Activated naive CD4-positive, alpha-beta T cell treated with anti-CD3 and anti-CD28 coated beads, Interleukin-2, amount 50 U/mL, for 72 hours (primary cell): Measurements from ENCODE around the gene PTPRM. TPM values are rescaled to one million over a fixed set of nuclear protein-coding genes. Genes with fewer than 3 reads are reported as not detected.
"Not testable (repeated sequence)": the region's sequence is repeated elsewhere in the genome, so short reads cannot be mapped to it uniquely, and the experiment has no call there.

Experiments used
- ATAC-seq, 2 donors: fragments of 150-1000 bp; cut with Tn5 transposase; 2 replicates each; pipeline ENCODE4 v1.10.0; 2021; ENCODE audit warnings: mild to moderate bottlenecking in 2 of 2, moderate library complexity in 2 of 2
- DNase-seq, 2 donors: peaks; one replicate each; pipeline ENCODE4 v3.0.0; 2021 to 2022; ENCODE audit warnings: low spot score in 2 of 2
- H3K27ac Mint-ChIP-seq, 2 donors: one replicate each; pipeline ENCODE4 v1.8.0; 2022; ENCODE audit warnings: mild to moderate bottlenecking in 2 of 2, mixed read lengths in 2 of 2
- H3K36me3 Mint-ChIP-seq, 2 donors: one replicate each; pipeline ENCODE4 v1.8.0; 2022; ENCODE audit warnings: mixed read lengths in 2 of 2
- H3K9me3 Mint-ChIP-seq, 2 donors: one replicate each; pipeline ENCODE4 v1.8.0; 2022; ENCODE audit warnings: mixed read lengths in 2 of 2
- total RNA-seq, 2 donors: library from RNA; stranded (reverse); gene quantifications; one replicate each; pipeline ENCODE4 v1.2.3, GENCODE V29; 2022

Gene PTPRM
- total RNA-seq, 2 donors from 2014 or later, result 1.7 to 2.8 TPM

DNA sequence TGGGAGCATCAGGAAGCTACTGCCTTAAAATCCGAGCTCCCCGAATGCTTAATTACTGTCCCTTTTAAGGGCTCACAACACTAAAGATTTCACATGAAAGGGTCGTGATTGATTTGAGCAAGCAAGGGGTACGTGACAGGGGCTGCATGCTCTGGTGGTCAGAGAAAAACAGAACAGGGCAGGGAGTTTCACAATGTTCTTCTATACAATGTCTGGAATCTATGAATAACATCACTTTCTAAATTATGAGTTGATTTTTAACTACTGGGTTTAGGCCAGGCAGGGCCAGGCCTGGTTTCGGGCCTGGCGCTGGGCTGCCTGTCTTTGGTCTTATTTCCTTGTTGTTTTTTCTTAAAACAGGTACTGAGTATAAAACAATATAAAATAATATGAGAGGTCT is 169.4 kb downstream of the PTPRM start:
- H3K36me3 Mint-ChIP-seq, ATAC-seq, H3K9me3 Mint-ChIP-seq, H3K27ac Mint-ChIP-seq, DNase-seq: not testable (repeated sequence)

DNA sequence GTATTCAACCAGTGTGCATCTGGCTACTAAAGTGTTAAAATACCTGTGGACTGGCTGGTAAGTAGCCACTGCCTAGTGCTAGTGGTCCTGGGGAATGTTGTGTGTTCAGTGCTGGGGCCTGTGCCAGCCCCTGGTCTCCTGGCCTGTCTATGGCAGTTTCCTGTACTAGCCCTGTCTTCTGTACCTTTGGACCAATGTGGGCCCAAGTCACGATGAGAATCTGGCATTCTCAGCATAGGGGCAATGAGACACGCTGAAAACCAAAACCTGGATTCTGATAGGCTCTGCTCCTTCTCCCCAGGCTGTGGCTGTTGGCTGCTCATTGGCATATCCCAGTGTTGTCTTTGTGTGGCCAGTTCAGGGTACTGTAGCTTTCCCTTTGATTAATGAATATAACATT is 170.4 kb downstream of the PTPRM start:
- no peak overlapping the region for H3K27ac Mint-ChIP-seq
- DNase-seq (no peak), ATAC-seq (no peak)
- peaks cover 0 to 4% of the 10 kb centered on the region in 2 donors for H3K36me3 Mint-ChIP-seq
- peaks cover 0 to 8% of the 10 kb centered on the region in 2 donors for H3K9me3 Mint-ChIP-seq

DNA sequence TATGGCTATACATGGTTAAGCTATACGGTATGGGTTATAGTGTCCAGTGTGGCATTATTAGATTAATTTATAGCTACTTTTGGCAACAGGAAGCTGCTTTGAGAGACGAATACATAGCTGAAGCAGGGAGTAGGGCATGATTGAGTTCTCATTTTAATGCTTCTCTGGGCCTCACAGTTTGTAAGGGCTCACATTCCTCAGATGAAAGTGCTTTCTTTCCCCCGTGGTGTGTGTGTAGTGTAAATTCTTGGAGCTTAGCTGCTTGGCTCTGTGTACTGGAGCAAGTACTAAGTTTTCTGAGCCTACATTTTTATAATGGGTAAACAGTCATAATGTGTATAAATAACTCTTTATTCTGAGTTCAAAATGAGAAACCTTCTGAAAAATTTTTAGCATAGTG is 173.7 kb downstream of the PTPRM start:
- peaks cover 0 to 12% of the 10 kb centered on the region in 2 donors for H3K36me3 Mint-ChIP-seq
- peaks cover 13% of the 10 kb centered on the region in 2 donors for H3K9me3 Mint-ChIP-seq
- DNase-seq (no peak), ATAC-seq (no peak)
- no peak overlapping the region for H3K27ac Mint-ChIP-seq

DNA sequence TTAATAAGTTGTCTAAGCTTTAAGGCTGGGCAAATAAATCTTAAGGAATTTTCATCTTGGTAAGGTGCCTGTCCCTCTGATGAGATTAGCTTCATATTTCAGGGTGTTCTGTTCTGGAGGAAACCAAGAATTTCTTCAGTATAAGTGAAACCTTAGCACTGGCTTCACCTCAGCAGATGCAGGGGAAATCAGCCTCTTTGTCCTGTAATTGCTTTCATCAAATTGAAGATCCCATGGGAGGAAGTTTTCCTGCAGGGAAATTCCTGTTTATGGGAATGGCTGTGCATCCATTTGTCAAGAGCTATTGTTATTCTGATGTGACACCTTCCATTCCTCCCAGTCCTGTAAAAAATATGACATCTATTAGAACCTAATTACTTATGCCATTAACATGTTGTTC is 174.5 kb downstream of the PTPRM start:
- peaks cover 16 to 17% of the 10 kb centered on the region in 2 donors for H3K9me3 Mint-ChIP-seq
- ATAC-seq, result no peak

DNA sequence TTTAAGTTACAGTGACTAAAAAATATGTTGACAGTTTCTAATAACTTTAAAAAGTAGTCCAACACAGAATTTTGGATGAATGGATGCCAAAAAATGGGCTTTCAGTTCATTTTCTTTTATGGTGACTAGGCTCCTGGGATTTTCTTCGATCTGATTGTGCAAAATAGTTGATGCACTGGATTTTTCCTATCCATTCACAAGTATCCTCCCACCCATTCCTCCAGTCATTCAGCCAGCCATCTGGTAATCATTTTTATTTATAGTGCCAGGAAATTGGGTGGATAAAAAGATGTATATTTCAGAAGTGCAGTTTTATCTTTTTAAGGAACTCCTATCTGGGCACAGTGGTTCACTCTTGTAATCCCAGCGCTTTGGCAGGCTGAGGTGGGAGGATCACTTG is 175.1 kb downstream of the PTPRM start:
- H3K36me3 Mint-ChIP-seq, result peaks cover 0 to 18% of the 10 kb centered on the region in 2 donors
- DNase-seq (no peak), ATAC-seq (no peak)
- peaks cover 21 to 22% of the 10 kb centered on the region in 2 donors for H3K9me3 Mint-ChIP-seq
- H3K27ac Mint-ChIP-seq, result no peak overlapping the region

More for the DNA sequence above, 174.5 kb downstream of the PTPRM start:
- no peak for DNase-seq
- peaks cover 0 to 13% of the 10 kb centered on the region in 2 donors for H3K36me3 Mint-ChIP-seq
- no peak overlapping the region for H3K27ac Mint-ChIP-seq

DNA sequence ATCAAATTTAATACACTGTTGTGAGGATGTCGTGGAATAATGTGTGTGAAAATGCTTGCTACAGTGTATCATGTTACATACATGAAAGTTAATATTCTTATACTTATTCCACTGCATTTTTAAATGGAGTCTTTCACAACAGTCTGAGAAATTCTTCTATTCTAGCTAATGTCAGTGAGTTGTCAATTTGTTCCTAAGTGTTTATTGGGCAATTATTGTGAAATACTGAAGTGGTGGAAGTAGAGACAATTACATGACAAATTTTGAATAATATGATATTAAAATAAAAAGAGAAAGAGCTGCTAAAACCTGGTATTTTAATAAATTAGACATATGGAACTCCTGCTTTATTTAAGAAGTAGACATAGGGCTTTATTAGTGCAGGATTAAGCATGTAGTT is 176.1 kb downstream of the PTPRM start:
- DNase-seq, result no peak
- peaks cover 0 to 14% of the 10 kb centered on the region in 2 donors for H3K36me3 Mint-ChIP-seq
- no peak overlapping the region for H3K27ac Mint-ChIP-seq
- no peak for ATAC-seq
- H3K9me3 Mint-ChIP-seq, result peaks cover 18 to 21% of the 10 kb centered on the region in 2 donors

DNA sequence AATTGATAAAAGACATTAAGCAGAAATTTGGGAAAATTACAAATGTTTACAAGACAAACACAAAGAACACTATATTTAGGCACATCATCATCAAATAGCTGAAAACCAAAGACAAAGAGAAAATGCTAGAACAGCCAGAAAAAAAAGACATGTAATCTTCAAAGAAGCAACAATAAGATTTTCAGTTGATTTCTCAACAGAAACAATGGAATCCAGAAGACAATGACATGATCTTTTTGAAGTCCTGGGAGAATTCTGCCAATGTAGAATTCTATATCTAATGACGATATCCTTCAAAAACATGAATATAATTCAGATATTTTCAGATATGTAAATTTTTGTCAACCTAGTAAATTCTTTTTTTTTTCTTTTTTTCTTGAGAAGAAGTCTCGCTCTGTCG is 179.0 kb downstream of the PTPRM start:
- no peak for ATAC-seq
- Mint-ChIP-seq H3K9me3 (peaks cover 19 to 22% of the 10 kb centered on the region in 2 donors), H3K27ac (no peak overlapping the region), H3K36me3 (peaks cover 0 to 14% of the 10 kb centered on the region in 2 donors)
- no peak for DNase-seq

DNA sequence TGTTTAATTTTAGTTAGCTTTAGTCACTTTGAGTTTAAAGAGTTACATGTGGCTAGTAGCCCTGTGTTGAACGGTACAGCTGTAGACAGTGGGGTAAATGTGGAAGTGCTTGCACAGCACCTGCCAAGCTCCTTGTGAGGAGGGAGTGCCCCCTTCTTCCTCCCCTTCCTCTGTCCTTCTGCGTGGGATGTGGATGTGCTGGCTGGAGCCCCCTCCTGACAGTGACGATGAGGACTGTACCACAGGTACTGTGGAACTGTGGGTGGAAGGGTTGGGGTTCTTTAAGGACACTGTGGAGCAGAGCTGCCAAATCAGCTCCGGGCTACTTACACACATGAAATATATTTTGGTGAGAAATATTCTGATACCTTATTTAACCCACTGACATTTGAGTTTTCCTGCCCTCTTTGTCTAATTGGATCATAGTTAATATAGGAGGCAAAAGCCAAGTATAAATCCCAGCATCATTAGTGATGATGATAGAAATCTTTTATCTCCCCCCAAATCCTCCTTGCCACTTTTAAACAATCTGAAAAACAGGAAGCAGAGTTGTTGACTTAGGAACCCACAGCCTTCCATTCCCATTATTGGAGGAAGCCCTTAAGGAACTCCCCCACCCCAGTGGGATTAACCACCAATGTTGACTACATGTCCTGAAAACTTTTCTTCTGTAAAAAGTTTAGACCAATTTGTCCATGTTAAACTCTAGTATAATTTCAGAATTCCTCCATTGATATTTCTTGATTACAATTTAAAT is 181.3 kb downstream of the PTPRM start:
- peaks cover 22 to 26% of the 10 kb centered on the region in 2 donors for H3K9me3 Mint-ChIP-seq
- no peak overlapping the region for H3K27ac Mint-ChIP-seq
- DNase-seq (no peak), ATAC-seq (no peak)
- peaks cover 0 to 14% of the 10 kb centered on the region in 2 donors for H3K36me3 Mint-ChIP-seq

DNA sequence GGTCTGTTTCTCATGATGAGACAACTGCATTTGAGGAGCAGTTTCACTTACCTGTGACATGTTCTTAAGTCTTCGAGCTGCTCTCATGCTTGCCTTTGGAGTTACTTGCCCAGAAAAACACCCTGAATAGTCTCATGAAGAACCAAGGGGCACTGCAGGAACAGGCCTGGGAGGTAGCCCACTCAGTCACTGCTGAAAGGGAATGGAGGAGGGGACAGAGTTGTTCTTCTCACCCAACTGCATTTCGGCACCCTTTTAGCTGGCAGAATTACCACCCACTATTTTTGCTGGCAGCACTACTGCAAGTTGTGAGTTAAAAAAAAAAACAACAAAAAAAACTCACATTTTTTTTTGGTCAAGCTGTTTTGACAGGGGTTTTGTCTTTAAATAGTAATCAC is 181.9 kb downstream of the PTPRM start:
- ATAC-seq, result no peak
- H3K9me3 Mint-ChIP-seq, result peaks cover 21 to 26% of the 10 kb centered on the region in 2 donors
- no peak overlapping the region for H3K27ac Mint-ChIP-seq

DNA sequence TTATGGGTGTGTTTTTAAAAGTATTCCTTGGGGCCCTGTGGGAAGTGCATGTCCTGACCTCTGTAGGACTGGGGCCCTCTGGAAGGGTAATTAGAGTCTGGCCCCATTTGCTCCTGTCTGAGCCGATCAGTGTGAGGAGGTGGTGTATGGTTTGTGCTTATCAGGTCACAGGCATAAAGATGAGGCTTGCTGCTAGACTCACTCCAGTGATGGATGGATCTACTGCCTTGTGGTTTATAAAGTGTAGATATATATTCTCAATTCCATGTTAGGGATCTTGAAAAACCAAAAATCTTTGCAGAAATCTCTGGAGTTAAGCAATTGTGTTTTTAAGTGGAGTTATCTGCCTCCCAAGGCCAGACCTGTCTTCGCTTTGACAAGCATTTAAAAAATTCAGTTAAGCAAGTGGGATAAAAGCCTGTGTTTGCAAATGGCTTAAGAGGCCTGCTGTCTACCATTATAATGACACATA is 182.4 kb downstream of the PTPRM start:
- H3K36me3 Mint-ChIP-seq, result peaks cover 0 to 22% of the 10 kb centered on the region in 2 donors
- H3K9me3 Mint-ChIP-seq, result peaks cover 19 to 26% of the 10 kb centered on the region in 2 donors
- no peak overlapping the region for H3K27ac Mint-ChIP-seq
- ATAC-seq, result no peak
- DNase-seq, result no peak

More for the DNA sequence above, 181.9 kb downstream of the PTPRM start:
- DNase-seq, result no peak
- peaks cover 0 to 17% of the 10 kb centered on the region in 2 donors for H3K36me3 Mint-ChIP-seq

DNA sequence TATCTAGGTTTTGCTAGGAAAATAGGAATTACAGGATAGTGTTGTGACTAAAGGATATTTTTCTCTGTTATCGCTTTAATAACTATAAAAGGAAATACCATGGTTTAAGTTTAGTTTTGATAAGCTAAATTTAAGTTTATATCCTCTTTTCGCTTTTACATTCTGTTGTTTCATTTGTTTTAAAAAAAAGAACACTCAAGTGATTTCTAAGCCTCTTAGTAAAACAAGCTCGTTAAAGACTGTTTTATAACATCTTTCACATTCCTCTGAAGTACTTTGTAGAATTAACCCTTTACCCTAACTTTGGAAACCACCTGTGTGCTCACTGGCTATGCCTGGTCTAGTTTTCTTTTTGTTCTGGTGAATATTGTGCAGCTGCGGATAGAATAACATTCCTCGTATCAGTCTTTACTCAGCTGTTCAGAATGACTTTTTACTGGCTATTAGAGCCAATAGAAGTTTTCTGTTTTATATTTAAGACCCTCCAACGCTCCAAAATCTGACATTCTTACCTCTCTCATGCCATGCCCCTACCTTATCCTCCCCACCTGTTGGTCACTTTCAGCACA is 183.1 kb downstream of the PTPRM start:
- ATAC-seq (no peak), DNase-seq (no peak)
- peaks cover 25 to 26% of the 10 kb centered on the region in 2 donors for H3K9me3 Mint-ChIP-seq

DNA sequence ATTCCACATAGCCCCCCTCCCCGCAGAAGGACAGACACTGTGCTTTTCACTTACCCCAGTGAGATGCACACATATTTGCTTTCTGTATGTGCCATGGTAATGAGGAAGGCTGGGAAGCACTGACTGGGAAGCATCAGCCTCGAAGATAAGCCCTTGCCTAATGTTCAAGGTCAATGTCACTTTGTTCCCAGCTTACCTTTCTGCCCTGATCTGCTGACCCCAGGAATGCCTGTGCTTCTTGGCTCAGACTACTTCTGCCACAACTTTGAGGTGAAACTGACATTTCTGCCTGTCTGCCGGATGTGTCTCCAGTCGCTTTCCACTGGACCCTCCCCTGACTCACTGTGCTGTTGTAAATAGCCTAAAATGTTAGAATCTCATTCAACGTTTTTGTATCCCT is 183.8 kb downstream of the PTPRM start:
- Mint-ChIP-seq H3K36me3 (peaks cover 0 to 18% of the 10 kb centered on the region in 2 donors), H3K9me3 (peaks cover 20 to 21% of the 10 kb centered on the region in 2 donors), H3K27ac (no peak overlapping the region)
- DNase-seq (no peak), ATAC-seq (no peak)

More for the DNA sequence above, 183.1 kb downstream of the PTPRM start:
- no peak overlapping the region for H3K27ac Mint-ChIP-seq
- peaks cover 0 to 25% of the 10 kb centered on the region in 2 donors for H3K36me3 Mint-ChIP-seq

DNA sequence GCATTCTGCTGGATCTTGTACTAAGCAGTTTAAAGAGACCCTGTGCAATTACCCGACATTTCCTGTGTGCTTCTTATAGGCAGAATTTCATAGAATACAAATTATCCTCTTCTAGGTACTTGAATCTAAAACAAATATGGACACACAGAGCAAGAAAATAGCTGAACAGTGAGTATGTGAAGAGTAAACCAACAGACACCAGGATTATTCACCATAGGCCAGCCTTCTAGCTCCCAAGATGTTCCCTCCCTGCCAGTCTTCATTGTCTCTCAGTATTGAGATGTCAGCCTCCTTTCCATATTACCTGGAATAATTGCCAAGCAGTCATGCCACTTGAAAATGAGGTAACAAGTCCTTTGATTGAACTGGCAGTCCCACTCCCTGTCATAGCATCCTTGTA is 187.1 kb downstream of the PTPRM start:
- peaks cover 0 to 12% of the 10 kb centered on the region in 2 donors for H3K36me3 Mint-ChIP-seq
- H3K27ac Mint-ChIP-seq, result no peak overlapping the region
- no peak for DNase-seq
- H3K9me3 Mint-ChIP-seq, result peaks cover 21 to 24% of the 10 kb centered on the region in 2 donors
- ATAC-seq, result no peak

DNA sequence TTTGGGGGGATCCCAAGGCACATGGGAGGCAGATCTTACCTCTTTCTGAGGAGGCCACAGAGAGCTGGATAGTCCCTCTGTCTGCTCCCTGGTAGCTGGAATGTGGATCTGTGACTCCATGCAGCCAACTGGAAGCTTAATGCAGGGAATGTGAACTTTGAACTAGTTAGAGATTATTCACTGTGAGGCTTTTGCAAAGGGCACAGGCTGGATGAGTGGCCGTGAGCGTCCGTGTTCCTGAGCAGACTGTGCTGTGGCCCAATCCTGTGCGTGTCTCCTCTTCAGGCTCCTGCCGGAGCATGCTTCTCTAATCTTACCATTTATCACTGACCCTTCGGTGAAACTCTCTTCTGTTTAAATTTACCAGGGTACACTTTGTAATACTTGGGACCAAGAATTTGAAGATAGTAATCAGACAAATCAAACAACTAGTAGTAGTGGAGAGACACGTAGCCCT is 187.6 kb downstream of the PTPRM start:
- peaks cover 21 to 24% of the 10 kb centered on the region in 2 donors for H3K9me3 Mint-ChIP-seq
- peaks cover 0 to 12% of the 10 kb centered on the region in 2 donors for H3K36me3 Mint-ChIP-seq

DNA sequence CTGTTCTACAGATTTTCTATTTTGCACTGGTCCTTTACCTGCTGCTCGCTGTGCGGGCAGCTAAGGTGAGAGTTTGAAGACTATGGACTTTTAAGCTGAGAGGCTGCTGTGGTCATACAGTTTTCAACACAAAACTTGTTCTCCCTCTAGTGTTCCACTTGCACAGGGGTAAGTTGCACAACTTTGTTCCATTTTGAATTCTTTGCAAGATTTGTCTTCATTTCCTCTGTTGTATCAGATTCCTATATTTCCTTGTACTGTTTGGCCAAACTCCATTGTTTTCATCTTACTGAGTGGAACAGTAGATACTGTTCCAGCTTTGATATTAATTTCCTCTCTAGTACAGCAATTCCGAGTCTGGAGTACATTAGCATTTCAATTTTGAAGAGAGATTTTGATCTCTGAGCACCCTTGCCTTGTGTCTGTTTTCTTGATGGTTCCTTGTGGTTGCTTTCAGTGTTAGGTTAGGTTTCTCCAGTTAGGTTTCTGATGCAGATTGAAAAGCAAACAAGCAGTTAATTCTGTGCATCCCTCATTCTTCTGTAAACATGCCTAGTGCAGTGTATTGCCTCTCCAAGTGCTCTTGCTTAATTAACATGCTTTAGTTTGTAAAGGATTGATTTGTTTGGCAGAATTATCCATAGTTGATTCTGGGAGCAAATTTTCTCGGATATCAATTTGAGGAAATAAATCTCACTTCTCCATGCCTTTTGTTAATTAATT is 188.8 kb downstream of the PTPRM start:
- peaks cover 21 to 24% of the 10 kb centered on the region in 2 donors for H3K9me3 Mint-ChIP-seq
- no peak for ATAC-seq
- H3K27ac Mint-ChIP-seq, result no peak overlapping the region
- no peak for DNase-seq
- H3K36me3 Mint-ChIP-seq, result peaks cover 0 to 12% of the 10 kb centered on the region in 2 donors

More for the DNA sequence above, 187.6 kb downstream of the PTPRM start:
- H3K27ac Mint-ChIP-seq, result no peak overlapping the region
- DNase-seq, result no peak
- no peak for ATAC-seq

DNA sequence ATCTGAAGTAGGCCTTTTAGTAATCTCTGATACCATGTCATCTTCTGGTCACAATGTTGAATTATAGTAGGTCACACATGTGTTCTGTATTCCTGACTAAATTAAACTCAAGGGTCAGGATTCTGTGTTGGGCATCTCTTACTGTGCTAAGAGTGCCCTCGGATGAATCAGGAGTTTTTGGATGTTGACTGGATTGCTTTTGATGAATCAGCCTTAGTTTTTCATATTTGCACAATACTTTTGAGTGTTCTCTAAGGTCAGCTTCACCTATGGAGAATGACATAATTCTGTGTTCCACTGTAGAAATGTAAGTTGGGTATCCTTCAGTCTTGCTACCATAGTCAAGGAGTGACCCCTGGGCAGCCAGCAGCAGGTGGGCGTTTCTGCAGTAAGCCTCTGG is 190.1 kb downstream of the PTPRM start:
- no peak for ATAC-seq
- peaks cover 20 to 21% of the 10 kb centered on the region in 2 donors for H3K9me3 Mint-ChIP-seq
- no peak for DNase-seq
- peaks cover 0 to 12% of the 10 kb centered on the region in 2 donors for H3K36me3 Mint-ChIP-seq
- H3K27ac Mint-ChIP-seq, result no peak overlapping the region

DNA sequence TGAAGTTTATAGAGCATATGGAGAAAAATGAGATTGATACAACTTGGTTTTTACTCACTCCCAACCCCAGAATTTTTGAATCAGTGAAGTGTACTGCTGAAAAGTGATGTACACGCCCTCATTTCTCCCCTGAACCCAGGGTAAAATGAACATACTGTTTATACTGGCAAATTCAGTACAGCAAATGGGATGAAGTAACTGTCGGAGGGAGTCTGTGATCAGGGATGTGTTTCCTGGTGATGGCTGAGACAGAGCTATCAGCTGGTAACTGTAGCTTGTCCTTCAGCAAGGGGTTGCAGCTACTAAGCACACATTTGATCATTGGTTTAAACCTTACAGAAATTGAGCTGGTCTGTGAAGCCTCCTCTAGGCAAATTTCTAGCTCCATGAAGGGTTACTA is 191.6 kb downstream of the PTPRM start:
- Mint-ChIP-seq H3K36me3 (peaks cover 0 to 12% of the 10 kb centered on the region in 2 donors), H3K9me3 (peaks cover 20 to 24% of the 10 kb centered on the region in 2 donors), H3K27ac (no peak overlapping the region)
- DNase-seq, result no peak
- ATAC-seq, result no peak
